ENCODE measurements around the gene HAL.

The HAL gene

GRCh38 chr12:96033549-96034389 lies 37.6 kb upstream of the HAL start:
- no peak overlapping the region for H3K4me3 ChIP-seq (replicated peaks in 1 of 2; ENCODE audit: low read depth in 2 of 2, low read length in 2 of 2)
- no peak for DNase-seq (ENCODE audit: low read depth in 2 of 2)
- TF ChIP-seq CTCF (IDR thresholded peaks at IDR 0.05; ENCODE audit: low read depth, low read length): no peak

GRCh38 chr12:96029826-96030225 lies 33.7 kb upstream of the HAL start:
- no peak for DNase-seq (ENCODE audit: low read depth in 2 of 2)
- no peak for TF ChIP-seq CTCF (IDR thresholded peaks at IDR 0.05; ENCODE audit: low read depth, low read length)
- H3K4me3 ChIP-seq (replicated peaks in 1 of 2; ENCODE audit: low read depth in 2 of 2, low read length in 2 of 2): no peak overlapping the region

GRCh38 chr12:96028538-96028937 lies 32.4 kb upstream of the HAL start:
- no peak for DNase-seq (ENCODE audit: low read depth in 2 of 2)
- no peak overlapping the region for H3K4me3 ChIP-seq (replicated peaks in 1 of 2; ENCODE audit: low read depth in 2 of 2, low read length in 2 of 2)
- TF ChIP-seq CTCF (IDR thresholded peaks at IDR 0.05; ENCODE audit: low read depth, low read length): no peak

GRCh38 chr12:96026331-96026730 lies 30.2 kb upstream of the HAL start:
- H3K4me3 ChIP-seq (replicated peaks in 1 of 2; ENCODE audit: low read depth in 2 of 2, low read length in 2 of 2): no peak overlapping the region
- TF ChIP-seq CTCF (IDR thresholded peaks at IDR 0.05; ENCODE audit: low read depth, low read length): no peak
- DNase-seq (ENCODE audit: low read depth in 2 of 2): peak in 1 of 2 donors; percentile 52

- TF ChIP-seq CTCF (IDR thresholded peaks at IDR 0.05; ENCODE audit: low read depth, low read length): no peak
- DNase-seq (ENCODE audit: low read depth in 2 of 2): no peak
Observed at GRCh38 chr12:96025518-96025917, 29.4 kb upstream of the HAL start.

GRCh38 chr12:96020314-96021003 lies 24.3 kb upstream of the HAL start:
- no peak for DNase-seq (ENCODE audit: low read depth in 2 of 2)
- H3K4me3 ChIP-seq (replicated peaks in 1 of 2; ENCODE audit: low read depth in 2 of 2, low read length in 2 of 2): no peak overlapping the region
- no peak for TF ChIP-seq CTCF (IDR thresholded peaks at IDR 0.05; ENCODE audit: low read depth, low read length)

More at GRCh38 chr12:96025518-96025917, 29.4 kb upstream of the HAL start:
- H3K4me3 ChIP-seq (replicated peaks in 1 of 2; ENCODE audit: low read depth in 2 of 2, low read length in 2 of 2): no peak overlapping the region
